HG03457 (cell line): ENCODE measurements around the gene NINJ1.
A peak's percentile ranks its signal among the peaks of the same experiment; 100 is the strongest.
"Not testable (repeated sequence)": the region's sequence is repeated elsewhere in the genome, so short reads cannot be mapped to it uniquely, and the experiment has no call there.

ENCODE experiments used
- ATAC-seq: cut with Tn5 transposase; IDR thresholded peaks from one replicate; pipeline ENCODE4 v1.9.1; 2021; ENCODE audit warnings: moderate number of reproducible peaks; ENCODE audit not compliant: unreplicated experiment

NINJ1 gene

GRCh38 chr9:93120846-93121315, 13.2 kb downstream of the NINJ1 start:
- ATAC-seq: no peak

- peak; percentile 82 for ATAC-seq
Observed at GRCh38 chr9:93119953-93120845, 13.9 kb downstream of the NINJ1 start.

- no peak for ATAC-seq
Observed at GRCh38 chr9:93119703-93119952, 14.4 kb downstream of the NINJ1 start.

GRCh38 chr9:93118863-93119702, 15.0 kb downstream of the NINJ1 start:
- ATAC-seq: no peak

GRCh38 chr9:93117924-93118862, 15.9 kb downstream of the NINJ1 start:
- no peak for ATAC-seq

GRCh38 chr9:93117521-93117920, 16.5 kb downstream of the NINJ1 start:
- ATAC-seq: not testable (repeated sequence)

GRCh38 chr9:93116072-93116961, 17.7 kb downstream of the NINJ1 start:
- no peak for ATAC-seq

GRCh38 chr9:93115486-93116071, 18.5 kb downstream of the NINJ1 start:
- no peak for ATAC-seq

- ATAC-seq: no peak
Observed at GRCh38 chr9:93114984-93115335, 19.1 kb downstream of the NINJ1 start.

GRCh38 chr9:93114169-93114983, 19.7 kb downstream of the NINJ1 start:
- no peak for ATAC-seq

- no peak for ATAC-seq
Observed at GRCh38 chr9:93112864-93113389, 21.1 kb downstream of the NINJ1 start.

GRCh38 chr9:93112116-93112863, 21.8 kb downstream of the NINJ1 start:
- no peak for ATAC-seq

- ATAC-seq: no peak
Observed at GRCh38 chr9:93111371-93112115, 22.5 kb downstream of the NINJ1 start.

GRCh38 chr9:93111001-93111370, 23.1 kb downstream of the NINJ1 start:
- no peak for ATAC-seq

- no peak for ATAC-seq
Observed at GRCh38 chr9:93110311-93110855, 23.7 kb downstream of the NINJ1 start.

- no peak for ATAC-seq
Observed at GRCh38 chr9:93108291-93109041, 25.6 kb downstream of the NINJ1 start.
